ENCODE measurements around the gene SPAG6.
A peak's percentile ranks its signal among the peaks of the same experiment; 100 is the strongest.

Gene SPAG6

GRCh38 chr10:22310928-22311327, 34.4 kb upstream of the SPAG6 start:
- in situ Hi-C loops (cut with MboI; ENCODE audit: low pct_unique_long_range_greater_than_20kb, low sequenced_read_pairs, unreplicated experiment), result loop anchor here (25.0 kb wide), 1 partner anchor 676 kb away; no protein-coding TSS in a partner anchor
- TF ChIP-seq CTCF (IDR thresholded peaks at IDR 0.05; ENCODE audit: extremely low read depth, insufficient read depth, missing control alignments), result no peak
- DNase-seq (ENCODE audit: low spot score), result no peak

- in situ Hi-C loops (cut with MboI; ENCODE audit: low pct_unique_long_range_greater_than_20kb, low sequenced_read_pairs, unreplicated experiment), result loop anchor here (25.0 kb wide), 1 partner anchor 672 kb away; no protein-coding TSS in a partner anchor
- no peak for DNase-seq (ENCODE audit: low spot score)
- TF ChIP-seq CTCF (IDR thresholded peaks at IDR 0.05; ENCODE audit: extremely low read depth, insufficient read depth, missing control alignments), result no peak
These were observed 30.4 kb upstream of the SPAG6 start for GRCh38 chr10:22314852-22315251.

- DNase-seq (ENCODE audit: low spot score), result no peak
- in situ Hi-C loops (cut with MboI; ENCODE audit: low pct_unique_long_range_greater_than_20kb, low sequenced_read_pairs, unreplicated experiment), result loop anchor here (25.0 kb wide), 1 partner anchor 672 kb away; no protein-coding TSS in a partner anchor
- TF ChIP-seq CTCF (IDR thresholded peaks at IDR 0.05; ENCODE audit: extremely low read depth, insufficient read depth, missing control alignments), result no peak
These were observed 29.6 kb upstream of the SPAG6 start for GRCh38 chr10:22315455-22316285.

- in situ Hi-C loops (cut with MboI; ENCODE audit: low pct_unique_long_range_greater_than_20kb, low sequenced_read_pairs, unreplicated experiment), result loop anchor here (25.0 kb wide), 1 partner anchor 671 kb away; no protein-coding TSS in a partner anchor
- no peak for TF ChIP-seq CTCF (IDR thresholded peaks at IDR 0.05; ENCODE audit: extremely low read depth, insufficient read depth, missing control alignments)
- peak; percentile 82 for DNase-seq (ENCODE audit: low spot score)
These were observed 28.8 kb upstream of the SPAG6 start, which contains the start of gene COMMD3 for GRCh38 chr10:22316286-22317075. Gene COMMD3 (plus strand): TSS chr10:22316388. CDS start chr10:22316418, 30 bp downstream.

DNA sequence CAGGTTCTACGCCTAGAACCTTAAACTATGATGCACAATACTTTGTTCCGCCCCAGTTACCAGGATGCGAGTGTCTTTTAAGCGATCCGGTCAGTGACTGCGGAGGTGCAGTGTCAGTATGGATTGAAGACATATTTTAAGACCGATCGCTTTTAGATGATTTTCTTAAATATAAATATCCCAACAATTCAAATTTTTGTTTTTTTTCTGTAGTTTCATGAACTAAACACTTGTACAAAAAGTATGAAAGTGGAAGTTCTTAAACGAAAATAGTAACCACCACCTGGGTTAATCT, 28.3 kb upstream of the SPAG6 start:
- no peak for TF ChIP-seq CTCF (IDR thresholded peaks at IDR 0.05; ENCODE audit: extremely low read depth, insufficient read depth, missing control alignments)
- in situ Hi-C loops (cut with MboI; ENCODE audit: low pct_unique_long_range_greater_than_20kb, low sequenced_read_pairs, unreplicated experiment), result loop anchor here (25.0 kb wide), 1 partner anchor 670 kb away; no protein-coding TSS in a partner anchor
- peak; percentile 62 for DNase-seq (ENCODE audit: low spot score)

- in situ Hi-C loops (cut with MboI; ENCODE audit: low pct_unique_long_range_greater_than_20kb, low sequenced_read_pairs, unreplicated experiment), result loop anchor here (25.0 kb wide), 1 partner anchor 669 kb away; no protein-coding TSS in a partner anchor
- TF ChIP-seq CTCF (IDR thresholded peaks at IDR 0.05; ENCODE audit: extremely low read depth, insufficient read depth, missing control alignments), result no peak
- peak; percentile 43 for DNase-seq (ENCODE audit: low spot score)
These were observed 27.3 kb upstream of the SPAG6 start for GRCh38 chr10:22317771-22318565.

All from GM13977 (cell line).